ENCODE results near the gene RHBDF2. TPM values are rescaled to one million over a fixed set of nuclear protein-coding genes. Genes with fewer than 3 reads are reported as not detected.

RHBDF2 gene
- total and polyA plus RNA-seq, 12 donors = 6.5 to 33.1 (median 9.8) TPM

- intact Hi-C loops (cut with DNase I) = loop anchor here in 1 of 10 donors (5.0 kb wide), 1 partner anchor 1390 kb away; no protein-coding TSS in a partner anchor
- Histone ChIP-seq H3K4me3 (no peak overlapping the region), H3K4me1 (peaks cover 0 to 17% (median 0%) of the 10 kb centered on the region in 9 donors), H3K27me3 (no peaks in the 10 kb centered on the region), H3K27ac (no peak overlapping the region), H3K36me3 (peaks cover 0 to 77% (median 0%) of the 10 kb centered on the region in 9 donors), H3K9me3 (no peaks in the 10 kb centered on the region)
- 93 to 95% methylated on average over 15 of the region's 15 CpGs for WGBS, 2 donors
- DNase-seq (no peak), ATAC-seq (no peak)
- TF ChIP-seq CTCF (IDR thresholded peaks at IDR 0.05) = no peak
These were observed 23.6 kb downstream of the RHBDF2 start for GRCh38 chr17:76477576-76477975.

GRCh38 chr17:76476736-76477135 is 24.5 kb downstream of the RHBDF2 start:
- Histone ChIP-seq H3K4me3 (no peak overlapping the region), H3K27ac (no peak overlapping the region), H3K9me3 (no peaks in the 10 kb centered on the region), H3K4me1 (peaks cover 0 to 17% (median 0%) of the 10 kb centered on the region in 9 donors), H3K36me3 (peaks cover 0 to 85% (median 0%) of the 10 kb centered on the region in 9 donors), H3K27me3 (no peaks in the 10 kb centered on the region)
- ATAC-seq = no peak
- TF ChIP-seq CTCF (IDR thresholded peaks at IDR 0.05) = no peak
- intact Hi-C loops (cut with DNase I) = loop anchor here in 1 of 10 donors (5.0 kb wide), 1 partner anchor 1391 kb away; no protein-coding TSS in a partner anchor
- DNase-seq = no peak
- 94 to 96% methylated on average over 20 of the region's 20 CpGs for WGBS, 2 donors

- H3K27ac ChIP-seq = no peak overlapping the region
- H3K9me3 ChIP-seq = no peaks in the 10 kb centered on the region
- ATAC-seq (no peak), DNase-seq (no peak)
- H3K4me1 ChIP-seq = peaks cover 0 to 3% (median 0%) of the 10 kb centered on the region in 9 donors
- no peaks in the 10 kb centered on the region for H3K27me3 ChIP-seq
- TF ChIP-seq CTCF (IDR thresholded peaks at IDR 0.05) = no peak
- H3K4me3 ChIP-seq = no peak overlapping the region
- H3K36me3 ChIP-seq = peaks cover 0 to 91% (median 0%) of the 10 kb centered on the region in 9 donors
- intact Hi-C loops (cut with DNase I) = loop anchor here in 1 of 10 donors (5.0 kb wide), 1 partner anchor 1392 kb away; no protein-coding TSS in a partner anchor
- 96 to 99% methylated on average over 6 of the region's 6 CpGs for WGBS, 2 donors
These were observed 25.9 kb downstream of the RHBDF2 start for GRCh38 chr17:76475302-76475701.

GRCh38 chr17:76474894-76475293 is 26.3 kb downstream of the RHBDF2 start:
- H3K9me3 ChIP-seq = no peaks in the 10 kb centered on the region
- H3K4me1 ChIP-seq = peaks cover 0 to 3% (median 0%) of the 10 kb centered on the region in 9 donors
- no peak overlapping the region for H3K4me3 ChIP-seq
- TF ChIP-seq CTCF (IDR thresholded peaks at IDR 0.05) = no peak
- no peaks in the 10 kb centered on the region for H3K27me3 ChIP-seq
- WGBS, 2 donors = 96 to 97% methylated on average over 15 of the region's 15 CpGs
- ATAC-seq = no peak
- no peak overlapping the region for H3K27ac ChIP-seq
- intact Hi-C loops (cut with DNase I) = loop anchor here in 1 of 10 donors (5.0 kb wide), 1 partner anchor 1392 kb away; no protein-coding TSS in a partner anchor
- peaks cover 0 to 89% (median 0%) of the 10 kb centered on the region in 9 donors for H3K36me3 ChIP-seq
- DNase-seq = no peak
